Measurements from ENCODE around the gene C12orf60. TPM values are rescaled to one million over a fixed set of nuclear protein-coding genes. Genes with fewer than 3 reads are reported as not detected.

The C12orf60 gene
- total RNA-seq, 1 experiment from 2014 or later = 3.5 TPM

GRCh38 chr12:14768823-14769405 lies 34.6 kb upstream of the C12orf60 start:
- H2AFZ ChIP-seq (ENCODE audit: low read depth, low read length, poor library complexity, severe bottlenecking) = no peak overlapping the region
- H4K20me1 ChIP-seq (ENCODE audit: insufficient read depth) = no peaks in the 10 kb centered on the region
- intact Hi-C loops (cut with micrococcal nuclease) = no loop called here
- no TSS peak for BruUV-seq (replicated peaks)
- H3K4me1 ChIP-seq (ENCODE audit: control insufficient read depth in 1 of 2, insufficient read depth in 2 of 2, low read length in 2 of 2) = peaks cover 0 to 18% of the 10 kb centered on the region in 2 experiments; a peak in 3 of 4 replicates
- 0 out of 2 replicates have a peak overlapping the region, but pooled peaks have one; percentile 82 for H3K27ac ChIP-seq (ENCODE audit: low read depth, low read length)
- H3K9me2 ChIP-seq (ENCODE audit: insufficient read depth) = no peaks in the 10 kb centered on the region
- no peaks in the 10 kb centered on the region for H3K9me3 ChIP-seq (ENCODE audit: control insufficient read depth in 1 of 2, insufficient read depth in 1 of 2, low read depth in 1 of 2, low read length in 2 of 2)
- no peak overlapping the region for H3K9ac ChIP-seq (ENCODE audit: low read length)
- no peaks in the 10 kb centered on the region for H3K79me2 ChIP-seq (ENCODE audit: insufficient read depth, low read length)
- no peak overlapping the region; a peak in 1 of 4 replicates for H3K4me3 ChIP-seq (replicated peaks in 1 of 2; ENCODE audit: low read depth in 1 of 2, low read length in 2 of 2)
- no peaks in the 10 kb centered on the region for H3K27me3 ChIP-seq (ENCODE audit: insufficient read depth, low read length)
- ATAC-seq (no peak), DNase-seq (ENCODE audit: low read depth, low spot score) (no peak)
- TF ChIP-seq EZH2phosphoT487 (IDR thresholded peaks at IDR 0.05; ENCODE audit: borderline replicate concordance) = no peak
- TF ChIP-seq SIN3A (IDR thresholded peaks at IDR 0.05; ENCODE audit: low read depth) = no peak
- no peak for TF ChIP-seq ZFX (IDR thresholded peaks at IDR 0.05)
- TF ChIP-seq CTCF (IDR thresholded peaks at IDR 0.05 in 2 of 3, conservative IDR thresholded peaks at IDR 0.05 in 1 of 3; ENCODE audit: borderline replicate concordance in 1 of 3, insufficient read depth in 1 of 3, low read depth in 2 of 3, low read length in 2 of 3) = no peak
- no peak for TF ChIP-seq CBX3 (IDR thresholded peaks at IDR 0.05; ENCODE audit: low read depth)
- no peak for TF ChIP-seq YY1 (IDR thresholded peaks at IDR 0.05; ENCODE audit: extremely low read depth, insufficient replicate concordance, low read depth, low read length)
- TF ChIP-seq SRF (IDR thresholded peaks at IDR 0.05; ENCODE audit: low read depth) = no peak
- no peak for TF ChIP-seq RAD21 (IDR thresholded peaks at IDR 0.05; ENCODE audit: low read depth)
- TF ChIP-seq ATF3 (IDR thresholded peaks at IDR 0.05) = no peak
- no peak for TF ChIP-seq FOSL1 (IDR thresholded peaks at IDR 0.05; ENCODE audit: low read depth)
- TF ChIP-seq JUND (IDR thresholded peaks at IDR 0.05) = no peak
- ChIA-PET RAD21 (ENCODE audit: low non-redundant PET in 1 of 2, low total read pairs in 2 of 2, uncharacterized antibody in 2 of 2, unreplicated experiment in 2 of 2) (no interaction called here), POLR2A (interaction anchor here (0.5 to 1.7 kb wide), 2 partner anchors 34 to 147 kb away, joined by 3 to 11 read pairs; partner anchors contain the start of genes C12orf60 and WBP11), CTCF (no interaction called here)
- peak overlapping the region; percentile 80; the same call in 1 of the 2 replicates for H3K4me2 ChIP-seq (ENCODE audit: low read length)
- no peaks in the 10 kb centered on the region for H3K36me3 ChIP-seq (ENCODE audit: control insufficient read depth in 1 of 2, insufficient read depth in 2 of 2, low read length in 2 of 2)
